Progenitor cell of endocrine pancreas (in vitro differentiated cells): ENCODE results near the gene WSCD1. TPM values are rescaled to one million over a fixed set of nuclear protein-coding genes. Genes with fewer than 3 reads are reported as not detected.

Experiments
- DNase-seq: peaks from one replicate; pipeline ENCODE4 v3.0.0; 2021; ENCODE audit warnings: low spot score; ENCODE audit not compliant: unreplicated experiment
- H3K27ac Mint-ChIP-seq: 2 replicates; pipeline ENCODE4 v1.8.0; 2021; ENCODE audit warnings: mild to moderate bottlenecking, moderate library complexity, mixed read lengths
- H3K27me3 Mint-ChIP-seq: 2 replicates; pipeline ENCODE4 v1.8.0; 2021; ENCODE audit warnings: mixed read lengths
- H3K36me3 Mint-ChIP-seq: 2 replicates; pipeline ENCODE4 v1.8.0; 2022; ENCODE audit warnings: mixed read lengths; ENCODE audit not compliant: insufficient read depth
- H3K4me1 Mint-ChIP-seq: 2 replicates; pipeline ENCODE4 v1.8.0; 2021; ENCODE audit warnings: low read depth, mixed read lengths
- H3K4me3 Mint-ChIP-seq: 2 replicates; pipeline ENCODE4 v1.8.0; 2021; ENCODE audit warnings: low read depth, mild to moderate bottlenecking, moderate library complexity, mixed read lengths
- H3K9me3 Mint-ChIP-seq: 2 replicates; pipeline ENCODE4 v1.8.0; 2021; ENCODE audit warnings: low read depth, mixed read lengths
- total RNA-seq: library from RNA; stranded (reverse); gene quantifications from 2 replicates; pipeline ENCODE4 v1.2.1, GENCODE V29; 2021
- TF ChIP-seq, protein P1 (sequence below): fragments of 200-600 bp; sonication (generic); IDR thresholded peaks from one replicate; pipeline ENCODE4 v1.5.0; 2021; ENCODE audit warnings: antibody characterized with exemption, mild to moderate bottlenecking; ENCODE audit not compliant: unreplicated experiment

The WSCD1 gene
- total RNA-seq, 1 donor from 2014 or later = 10.3 TPM

DNA sequence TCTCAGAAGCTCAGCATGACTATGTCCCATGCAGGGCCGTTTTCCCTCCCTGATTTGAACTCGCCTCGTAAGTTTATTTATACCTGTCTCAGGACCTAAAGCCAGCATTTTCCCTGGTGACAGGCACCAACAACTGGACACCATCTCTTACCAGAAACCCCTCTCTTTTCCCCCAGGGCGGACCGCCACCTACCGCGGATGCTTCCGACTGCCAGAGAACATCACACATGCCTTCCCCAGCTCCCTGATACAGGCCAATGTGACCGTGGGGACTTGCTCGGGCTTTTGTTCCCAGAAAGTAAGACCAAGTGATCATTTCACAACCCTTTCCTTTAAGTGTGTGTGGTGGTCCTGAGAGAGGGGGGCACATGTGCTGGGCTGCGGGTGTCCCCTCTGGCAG, 24.7 kb downstream of the WSCD1 start:
- Mint-ChIP-seq H3K9me3 (no peaks in the 10 kb centered on the region), H3K4me1 (no peaks in the 10 kb centered on the region), H3K36me3 (peaks cover 3% of the 10 kb centered on the region), H3K27me3 (peaks cover 56% of the 10 kb centered on the region), H3K27ac (no peak overlapping the region), H3K4me3 (no peak overlapping the region)
- no peak for DNase-seq
- TF ChIP-seq, protein P1, sequence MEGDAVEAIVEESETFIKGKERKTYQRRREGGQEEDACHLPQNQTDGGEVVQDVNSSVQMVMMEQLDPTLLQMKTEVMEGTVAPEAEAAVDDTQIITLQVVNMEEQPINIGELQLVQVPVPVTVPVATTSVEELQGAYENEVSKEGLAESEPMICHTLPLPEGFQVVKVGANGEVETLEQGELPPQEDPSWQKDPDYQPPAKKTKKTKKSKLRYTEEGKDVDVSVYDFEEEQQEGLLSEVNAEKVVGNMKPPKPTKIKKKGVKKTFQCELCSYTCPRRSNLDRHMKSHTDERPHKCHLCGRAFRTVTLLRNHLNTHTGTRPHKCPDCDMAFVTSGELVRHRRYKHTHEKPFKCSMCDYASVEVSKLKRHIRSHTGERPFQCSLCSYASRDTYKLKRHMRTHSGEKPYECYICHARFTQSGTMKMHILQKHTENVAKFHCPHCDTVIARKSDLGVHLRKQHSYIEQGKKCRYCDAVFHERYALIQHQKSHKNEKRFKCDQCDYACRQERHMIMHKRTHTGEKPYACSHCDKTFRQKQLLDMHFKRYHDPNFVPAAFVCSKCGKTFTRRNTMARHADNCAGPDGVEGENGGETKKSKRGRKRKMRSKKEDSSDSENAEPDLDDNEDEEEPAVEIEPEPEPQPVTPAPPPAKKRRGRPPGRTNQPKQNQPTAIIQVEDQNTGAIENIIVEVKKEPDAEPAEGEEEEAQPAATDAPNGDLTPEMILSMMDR = no peak

DNA sequence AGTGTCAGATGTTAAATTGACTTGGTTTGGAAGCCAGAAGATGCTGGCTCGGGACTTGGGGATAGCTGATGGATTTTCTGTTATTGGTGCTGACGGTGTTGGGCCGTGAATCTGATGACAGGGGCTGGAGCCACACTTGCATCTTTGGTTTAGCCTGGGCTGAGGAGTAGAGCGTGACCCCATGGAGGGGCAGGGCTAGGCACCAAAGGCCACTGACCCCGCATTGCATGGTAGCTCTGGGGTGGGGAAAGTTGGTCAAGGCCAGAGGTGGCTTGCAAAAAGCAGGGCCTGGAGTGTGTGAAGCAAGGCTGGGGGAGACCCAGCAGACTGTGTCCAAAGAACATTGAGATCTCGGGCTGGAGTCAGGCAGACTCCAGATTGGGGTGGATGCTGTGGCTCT, 25.3 kb downstream of the WSCD1 start:
- no peak overlapping the region for H3K4me3 Mint-ChIP-seq
- TF ChIP-seq, protein P1 = no peak
- H3K36me3 Mint-ChIP-seq = peaks cover 3% of the 10 kb centered on the region
- H3K27ac Mint-ChIP-seq = no peak overlapping the region
- H3K9me3 Mint-ChIP-seq = no peaks in the 10 kb centered on the region
- no peak for DNase-seq
- no peaks in the 10 kb centered on the region for H3K4me1 Mint-ChIP-seq
- peaks cover 62% of the 10 kb centered on the region for H3K27me3 Mint-ChIP-seq

DNA sequence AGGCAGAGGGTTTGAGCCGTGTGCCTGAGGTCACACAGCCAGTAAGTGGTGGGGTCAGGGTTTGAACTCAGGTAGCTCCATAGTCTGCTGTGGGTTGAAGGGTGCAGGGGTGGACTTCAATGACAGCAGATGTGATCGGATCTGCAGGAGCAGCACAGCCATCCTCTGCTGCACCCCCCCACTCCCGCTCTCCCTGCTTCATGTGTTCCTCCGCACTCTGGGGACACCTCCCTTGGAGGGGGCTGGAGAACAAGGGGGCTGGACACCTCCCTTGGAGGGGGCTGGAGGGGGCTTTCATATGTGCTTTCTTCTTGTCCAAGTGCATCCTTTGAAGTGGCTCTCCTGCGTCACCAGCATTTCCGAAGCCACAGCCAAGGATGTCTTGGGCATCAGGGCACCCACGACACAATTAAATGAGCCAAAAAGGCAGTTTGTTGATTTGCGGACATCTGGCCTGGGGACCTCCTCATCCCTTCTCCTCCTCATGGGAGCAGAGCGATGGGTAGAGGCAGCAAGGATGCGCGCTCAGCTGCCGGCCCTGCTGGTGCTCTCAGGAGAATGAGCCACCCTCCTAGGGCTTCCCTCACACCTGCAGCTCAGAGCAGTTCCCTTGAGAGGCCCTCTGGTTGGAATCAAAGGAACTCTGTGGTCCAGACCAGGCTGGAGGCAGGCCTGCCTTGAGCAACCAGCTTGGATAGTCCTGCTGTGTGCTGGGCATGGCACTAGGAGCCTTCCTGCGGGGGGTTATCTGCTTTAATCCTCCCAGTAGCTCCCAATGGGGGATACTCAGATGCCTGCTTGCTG, 26.2 kb downstream of the WSCD1 start:
- H3K36me3 Mint-ChIP-seq = peaks cover 3% of the 10 kb centered on the region
- H3K4me1 Mint-ChIP-seq = peaks cover 4% of the 10 kb centered on the region
- no peaks in the 10 kb centered on the region for H3K9me3 Mint-ChIP-seq
- TF ChIP-seq, protein P1 = no peak
- DNase-seq = no peak
- H3K27me3 Mint-ChIP-seq = peaks cover 66% of the 10 kb centered on the region
- no peak overlapping the region for H3K4me3 Mint-ChIP-seq
- H3K27ac Mint-ChIP-seq = no peak overlapping the region

DNA sequence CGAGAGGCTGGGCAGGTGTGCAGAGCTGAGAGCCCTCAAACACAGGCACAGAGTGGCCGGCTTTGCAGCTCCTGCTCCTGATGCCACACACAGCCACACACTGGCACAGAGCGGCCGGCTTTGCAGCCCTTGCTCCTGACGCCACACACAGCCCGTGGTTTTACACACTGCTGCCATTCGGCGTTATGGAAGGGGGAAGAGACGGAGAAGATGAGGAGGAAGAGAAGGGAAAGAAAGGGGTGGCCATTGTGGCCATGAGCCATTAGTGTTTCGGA, 26.8 kb downstream of the WSCD1 start:
- no peak for DNase-seq
- peaks cover 70% of the 10 kb centered on the region for H3K27me3 Mint-ChIP-seq
- H3K27ac Mint-ChIP-seq = no peak overlapping the region
- H3K9me3 Mint-ChIP-seq = no peaks in the 10 kb centered on the region
- TF ChIP-seq, protein P1 = no peak
- peaks cover 3% of the 10 kb centered on the region for H3K36me3 Mint-ChIP-seq
- H3K4me1 Mint-ChIP-seq = peaks cover 9% of the 10 kb centered on the region
- H3K4me3 Mint-ChIP-seq = no peak overlapping the region

DNA sequence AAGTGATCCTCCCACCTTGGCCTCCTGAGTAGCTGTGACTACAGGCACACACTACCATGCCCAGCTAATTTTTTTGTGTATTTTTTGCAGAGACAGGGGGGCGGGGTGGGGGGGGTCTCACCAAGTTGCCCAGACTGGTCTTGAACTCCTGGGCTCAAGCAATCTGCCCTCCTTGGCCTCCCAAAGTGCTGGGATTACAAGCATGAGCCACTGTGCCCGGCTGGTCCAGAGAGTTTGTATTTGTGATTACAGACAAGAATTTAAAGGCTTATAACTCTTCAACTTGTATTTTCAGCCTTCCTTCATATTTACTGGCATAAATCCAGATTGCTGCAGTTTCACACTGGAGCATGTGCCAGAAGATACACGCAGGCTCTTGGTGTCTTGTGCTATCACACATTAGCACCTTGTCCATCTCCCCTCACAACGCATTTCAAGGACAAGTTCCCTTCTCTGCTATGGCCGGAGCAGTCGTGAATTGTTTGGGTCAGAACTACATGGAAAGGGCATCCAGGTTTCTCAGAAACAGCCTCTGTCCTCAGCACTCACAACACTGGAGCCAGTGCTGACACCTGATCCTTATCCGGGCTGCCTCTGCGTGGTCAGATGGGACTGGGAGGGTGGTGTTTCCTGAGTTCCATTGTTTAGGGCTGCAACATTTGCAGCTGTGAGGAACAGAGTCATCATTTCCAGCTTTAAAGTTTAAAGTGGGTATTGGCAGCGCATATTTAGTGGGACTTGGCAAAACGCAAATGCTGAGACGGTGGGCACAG, 28.1 kb downstream of the WSCD1 start:
- no peaks in the 10 kb centered on the region for H3K9me3 Mint-ChIP-seq
- H3K36me3 Mint-ChIP-seq = peaks cover 3% of the 10 kb centered on the region
- H3K27me3 Mint-ChIP-seq = peaks cover 81% of the 10 kb centered on the region
- H3K27ac Mint-ChIP-seq = no peak overlapping the region
- peaks cover 10% of the 10 kb centered on the region for H3K4me1 Mint-ChIP-seq
- no peak overlapping the region for H3K4me3 Mint-ChIP-seq
- no peak for DNase-seq
- TF ChIP-seq, protein P1 = no peak
